Measurements from ENCODE around the gene DDX51.

DDX51 gene

GRCh38 chr12:132116709-132117557 is 27.2 kb downstream of the DDX51 start:
- TF ChIP-seq CTCF (IDR thresholded peaks at IDR 0.05; ENCODE audit: low read depth, low read length, missing control alignments): no peak
- H3K4me3 ChIP-seq (ENCODE audit: low read depth, low read length): no peak overlapping the region
- DNase-seq (ENCODE audit: low read depth): no peak

DNA sequence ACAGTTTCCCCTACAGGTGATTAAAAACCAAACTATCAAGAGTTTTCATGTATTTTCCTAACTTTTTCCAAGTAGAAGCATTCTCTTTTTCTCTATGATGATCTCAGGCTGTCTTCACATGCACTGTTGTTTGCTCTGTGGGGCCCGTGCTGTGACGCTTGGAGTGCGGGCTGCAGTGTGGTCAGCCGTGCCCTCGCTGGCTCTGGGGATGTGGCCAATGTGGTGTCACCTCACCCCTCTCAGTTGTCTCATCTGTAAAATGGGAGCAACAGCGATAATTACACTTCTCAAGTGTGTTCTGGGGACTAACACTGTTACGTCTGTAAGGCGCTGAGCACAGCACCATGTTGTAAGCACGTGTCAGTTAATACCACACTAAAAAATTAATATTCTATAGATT is 28.6 kb downstream of the DDX51 start:
- DNase-seq (ENCODE audit: low read depth): no peak
- TF ChIP-seq CTCF (IDR thresholded peaks at IDR 0.05; ENCODE audit: low read depth, low read length, missing control alignments): no peak
- H3K4me3 ChIP-seq (ENCODE audit: low read depth, low read length): no peak overlapping the region

- no peak for DNase-seq (ENCODE audit: low read depth)
- no peak overlapping the region for H3K4me3 ChIP-seq (ENCODE audit: low read depth, low read length)
- no peak for TF ChIP-seq CTCF (IDR thresholded peaks at IDR 0.05; ENCODE audit: low read depth, low read length, missing control alignments)
These were observed 29.5 kb downstream of the DDX51 start for GRCh38 chr12:132114667-132115066.

DNA sequence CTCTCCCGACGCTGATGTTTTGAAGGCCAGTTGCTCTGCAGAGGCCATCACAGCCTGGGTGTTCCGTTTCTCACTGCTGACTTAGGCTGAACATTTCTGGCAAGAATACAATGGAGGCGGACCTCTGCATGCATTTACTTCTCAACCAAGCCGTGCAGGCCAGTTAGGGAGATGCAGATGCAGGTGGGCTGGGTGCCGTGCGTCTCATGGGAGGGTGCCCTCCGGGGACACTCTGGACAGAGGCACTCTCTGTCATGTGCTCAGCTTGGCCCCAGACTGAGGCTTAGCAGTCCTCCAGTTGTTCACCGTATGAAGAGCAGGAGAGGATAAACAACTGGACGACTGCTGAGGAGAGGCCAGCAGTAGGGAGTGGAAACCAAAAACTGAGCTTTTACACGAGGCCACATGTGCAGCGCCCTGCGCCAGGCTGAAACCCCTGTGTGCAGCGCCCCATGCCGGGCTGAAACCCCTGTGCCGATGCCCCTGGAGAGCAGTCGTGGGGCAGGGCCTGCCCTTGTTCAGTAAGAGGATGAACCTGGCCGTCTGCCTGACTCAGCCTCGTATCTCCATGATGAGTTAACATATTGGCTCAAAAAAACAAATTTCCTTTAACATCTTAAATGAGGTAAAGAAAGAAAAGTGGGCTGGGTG is 32.3 kb downstream of the DDX51 start:
- TF ChIP-seq CTCF (IDR thresholded peaks at IDR 0.05; ENCODE audit: low read depth, low read length, missing control alignments): no peak
- H3K4me3 ChIP-seq (ENCODE audit: low read depth, low read length): no peak overlapping the region
- DNase-seq (ENCODE audit: low read depth): no peak

GRCh38 chr12:132110677-132111076 is 33.4 kb downstream of the DDX51 start:
- no peak overlapping the region for H3K4me3 ChIP-seq (ENCODE audit: low read depth, low read length)
- no peak for DNase-seq (ENCODE audit: low read depth)
- TF ChIP-seq CTCF (IDR thresholded peaks at IDR 0.05; ENCODE audit: low read depth, low read length, missing control alignments): no peak

- TF ChIP-seq CTCF (IDR thresholded peaks at IDR 0.05; ENCODE audit: low read depth, low read length, missing control alignments): no peak
- no peak for DNase-seq (ENCODE audit: low read depth)
- H3K4me3 ChIP-seq (ENCODE audit: low read depth, low read length): no peak overlapping the region
These were observed 34.4 kb downstream of the DDX51 start for GRCh38 chr12:132109741-132110140.
